ENCODE data around the gene CBLC. TPM values are rescaled to one million over a fixed set of nuclear protein-coding genes. Genes with fewer than 3 reads are reported as not detected.

The CBLC gene
- total RNA-seq, 1 donor from 2014 or later, result 16.2 TPM

GRCh38 chr19:44744871-44745332 lies 32.8 kb upstream of the CBLC start:
- Mint-ChIP-seq H3K9me3 (ENCODE audit: low read depth) (no peaks in the 10 kb centered on the region), H3K27ac (no peak overlapping the region), H3K4me3 (ENCODE audit: low read depth) (no peak overlapping the region), H3K27me3 (peaks cover 45% of the 10 kb centered on the region), H3K4me1 (ENCODE audit: low read depth) (peaks cover 9% of the 10 kb centered on the region), H3K36me3 (ENCODE audit: insufficient read depth) (no peaks in the 10 kb centered on the region)
- no peak for TF ChIP-seq CTCF (IDR thresholded peaks at IDR 0.05; ENCODE audit: unreplicated experiment)
- no peak for DNase-seq (ENCODE audit: low spot score, unreplicated experiment)

- no peak for DNase-seq (ENCODE audit: low spot score, unreplicated experiment)
- no peak for TF ChIP-seq CTCF (IDR thresholded peaks at IDR 0.05; ENCODE audit: unreplicated experiment)
- Mint-ChIP-seq H3K9me3 (ENCODE audit: low read depth) (no peaks in the 10 kb centered on the region), H3K27me3 (peaks cover 49% of the 10 kb centered on the region), H3K27ac (no peak overlapping the region), H3K36me3 (ENCODE audit: insufficient read depth) (no peaks in the 10 kb centered on the region), H3K4me3 (ENCODE audit: low read depth) (no peak overlapping the region), H3K4me1 (ENCODE audit: low read depth) (peaks cover 9% of the 10 kb centered on the region)
These were observed 32.3 kb upstream of the CBLC start for GRCh38 chr19:44745341-44745831.

GRCh38 chr19:44745887-44746600 lies 31.6 kb upstream of the CBLC start:
- Mint-ChIP-seq H3K27ac (no peak overlapping the region), H3K36me3 (ENCODE audit: insufficient read depth) (no peaks in the 10 kb centered on the region), H3K4me3 (ENCODE audit: low read depth) (peak overlapping the region; percentile 29), H3K27me3 (peaks cover 54% of the 10 kb centered on the region), H3K4me1 (ENCODE audit: low read depth) (peaks cover 9% of the 10 kb centered on the region), H3K9me3 (ENCODE audit: low read depth) (no peaks in the 10 kb centered on the region)
- TF ChIP-seq CTCF (IDR thresholded peaks at IDR 0.05; ENCODE audit: unreplicated experiment), result no peak
- DNase-seq (ENCODE audit: low spot score, unreplicated experiment), result no peak

- Mint-ChIP-seq H3K27me3 (peaks cover 54% of the 10 kb centered on the region), H3K27ac (no peak overlapping the region), H3K36me3 (ENCODE audit: insufficient read depth) (no peaks in the 10 kb centered on the region), H3K4me1 (ENCODE audit: low read depth) (peaks cover 9% of the 10 kb centered on the region), H3K4me3 (ENCODE audit: low read depth) (peak overlapping the region; percentile 57), H3K9me3 (ENCODE audit: low read depth) (no peaks in the 10 kb centered on the region)
- TF ChIP-seq CTCF (IDR thresholded peaks at IDR 0.05; ENCODE audit: unreplicated experiment), result no peak
- no peak for DNase-seq (ENCODE audit: low spot score, unreplicated experiment)
These were observed 31.1 kb upstream of the CBLC start for GRCh38 chr19:44746616-44746945.

- Mint-ChIP-seq H3K9me3 (ENCODE audit: low read depth) (no peaks in the 10 kb centered on the region), H3K27ac (peak overlapping the region; percentile 86), H3K27me3 (peaks cover 54% of the 10 kb centered on the region), H3K36me3 (ENCODE audit: insufficient read depth) (no peaks in the 10 kb centered on the region), H3K4me1 (ENCODE audit: low read depth) (peaks cover 9% of the 10 kb centered on the region), H3K4me3 (ENCODE audit: low read depth) (peak overlapping the region; percentile 68)
- DNase-seq (ENCODE audit: low spot score, unreplicated experiment), result peak; percentile 34
- TF ChIP-seq CTCF (IDR thresholded peaks at IDR 0.05; ENCODE audit: unreplicated experiment), result no peak
These were observed 30.5 kb upstream of the CBLC start for GRCh38 chr19:44746946-44747738.

All from progenitor cell of endocrine pancreas (in vitro differentiated cells).